PC-3 (cell line): ENCODE measurements around the gene THSD7A. TPM values are rescaled to one million over a fixed set of nuclear protein-coding genes. Genes with fewer than 3 reads are reported as not detected.

Experiments used
- ATAC-seq: fragments of 200-7000 bp; cut with Tn5 transposase; 2 replicates; pipeline ENCODE4 v1.9.1; 2020; ENCODE audit warnings: mild to moderate bottlenecking, moderate library complexity
- BruUV-seq: library from RNA; stranded (reverse); fragments of 400-500 nt; replicated peaks from 2 replicates; lab custom pipeline; 2021; lab: Mats Ljungman, UMichigan
- CTCF ChIA-PET: fragments of 300-600 bp; sonication (Branson Sonifier 250); formaldehyde crosslinking; loops from one replicate; lab custom pipeline; 2022; ENCODE audit warnings: antibody characterized with exemption; lab: Charles Lee
- POLR2A ChIA-PET: fragments of 300-600 bp; sonication (Branson Sonifier 250); formaldehyde crosslinking; loops from one replicate; lab custom pipeline; 2022; ENCODE audit warnings: antibody characterized with exemption; ENCODE audit not compliant: unreplicated experiment; lab: Charles Lee
- DNase-seq: peaks from one replicate; pipeline ENCODE4 v3.0.0-alpha.2; 2015
- H2AFZ ChIP-seq: fragments of 300-600 bp; sonication (generic); 2 replicates; pipeline ENCODE4 v1.6.0; 2016; ENCODE audit warnings: antibody characterized with exemption, low read length
- H3F3A ChIP-seq: fragments of 300-600 bp; sonication (generic); one replicate; pipeline ENCODE4 v1.6.0; 2017; ENCODE audit warnings: antibody characterized with exemption, low read length, control low read depth, mild to moderate bottlenecking; ENCODE audit not compliant: unreplicated experiment
- H3K27ac ChIP-seq: fragments of 300-600 bp; sonication (generic); 2 replicates; pipeline ENCODE4 v1.5.1; 2016; ENCODE audit warnings: mild to moderate bottlenecking, low read length
- H3K27me3 ChIP-seq: fragments of 300-600 bp; sonication (generic); 2 replicates; pipeline ENCODE4 v1.6.1; 2016; ENCODE audit warnings: low read length, mixed read lengths
- H3K36me3 ChIP-seq: fragments of 300-600 bp; sonication (generic); 2 replicates; pipeline ENCODE4 v1.6.1; 2016; ENCODE audit warnings: low read depth, mixed run types, low read length, mixed read lengths
- H3K4me1 ChIP-seq: fragments of 300-600 bp; sonication (generic); 2 replicates; pipeline ENCODE4 v1.5.1; 2016; ENCODE audit warnings: low read length; ENCODE audit not compliant: insufficient read depth
- H3K4me2 ChIP-seq: fragments of 300-600 bp; sonication (generic); 2 replicates; pipeline ENCODE4 v1.6.0; 2016; ENCODE audit warnings: low read length
- H3K4me3 ChIP-seq: fragments of 300-600 bp; sonication (generic); 2 replicates; pipeline ENCODE4 v1.5.1; 2016; ENCODE audit warnings: mild to moderate bottlenecking, low read length, mixed read lengths
- H3K79me2 ChIP-seq: fragments of 300-600 bp; sonication (generic); 2 replicates; pipeline ENCODE4 v1.6.1; 2017; ENCODE audit warnings: low read length, mixed read lengths
- H3K9ac ChIP-seq: fragments of 300-600 bp; sonication (generic); 2 replicates; pipeline ENCODE4 v1.6.0; 2016; ENCODE audit warnings: mild to moderate bottlenecking, low read length
- H3K9me2 ChIP-seq: fragments of 300-600 bp; sonication (generic); replicated peaks from 2 replicates; pipeline ENCODE4 v1.6.1; 2016; ENCODE audit warnings: mixed run types, low read length, mixed read lengths
- H3K9me3 ChIP-seq: fragments of 300-600 bp; sonication (generic); 2 replicates; pipeline ENCODE4 v1.6.1; 2016; ENCODE audit warnings: low read length, mixed read lengths
- H4K20me1 ChIP-seq: fragments of 300-600 bp; sonication (generic); 2 replicates; pipeline ENCODE4 v1.6.1; 2016; ENCODE audit warnings: low read length, mixed read lengths
- CTCF ChIP-seq: fragments of 300-600 bp; sonication (generic); conservative IDR thresholded peaks from 2 replicates; pipeline ENCODE4 v1.5.1; 2017; ENCODE audit warnings: antibody characterized with exemption, low read depth, mild to moderate bottlenecking, low read length
- EZH2 ChIP-seq: fragments of 300-600 bp; sonication (generic); IDR thresholded peaks from one replicate; pipeline ENCODE4 v1.6.1; 2017; ENCODE audit warnings: antibody characterized with exemption, mild to moderate bottlenecking, low read length; ENCODE audit not compliant: unreplicated experiment
- EZH2phosphoT487 ChIP-seq: fragments of 300-600 bp; sonication (generic); IDR thresholded peaks from 2 replicates; pipeline ENCODE4 v1.6.1; 2018; ENCODE audit warnings: mild to moderate bottlenecking, antibody characterized with exemption, low read length, borderline replicate concordance
- intact Hi-C: fragments of 100-400 bp; cut with micrococcal nuclease; formaldehyde crosslinking; loops from 2 replicates; pipeline ENCODE4 v1.9.0; 2023
- total RNA-seq: library from RNA; depleted of rRNA; stranded (reverse); fragments of >200 nt; gene quantifications from 2 replicates; pipeline ENCODE4 v1.2.3, GENCODE V29; 2014

Gene THSD7A
- total RNA-seq, 1 experiment from 2014 or later = 0.04 TPM

- Histone ChIP-seq H3K4me2 (no peak overlapping the region), H3K79me2 (no peaks in the 10 kb centered on the region), H3K4me3 (no peak overlapping the region), H4K20me1 (no peaks in the 10 kb centered on the region), H3K9me2 (no peaks in the 10 kb centered on the region), H3K9me3 (no peaks in the 10 kb centered on the region), H3K27ac (no peak overlapping the region), H3K27me3 (0 out of 2 replicates have a peak, but pooled peaks cover 12% of the 10 kb centered on the region), H3K4me1 (no peaks in the 10 kb centered on the region), H2AFZ (no peak overlapping the region), H3F3A (no peaks in the 10 kb centered on the region), H3K9ac (no peak overlapping the region), H3K36me3 (no peaks in the 10 kb centered on the region)
- no peak for DNase-seq
- TF ChIP-seq EZH2 = no peak
- no peak for TF ChIP-seq CTCF
- TF ChIP-seq EZH2phosphoT487 = no peak
- BruUV-seq = no TSS peak
- CTCF ChIA-PET = no interaction called here
- POLR2A ChIA-PET = no interaction called here
- no peak for ATAC-seq
- intact Hi-C loops = loop anchor here (10.0 kb wide), 1 partner anchor 1118 kb away; no protein-coding TSS in a partner anchor
These were observed 455.5 kb downstream of the THSD7A start for GRCh38 chr7:11376529-11376928.

- Histone ChIP-seq H3K27me3 (0 out of 2 replicates have a peak, but pooled peaks cover 12% of the 10 kb centered on the region), H3K9ac (no peak overlapping the region), H3K9me2 (no peaks in the 10 kb centered on the region), H3K4me3 (no peak overlapping the region), H3K9me3 (no peaks in the 10 kb centered on the region), H3K4me1 (no peaks in the 10 kb centered on the region), H3K4me2 (no peak overlapping the region), H4K20me1 (no peaks in the 10 kb centered on the region), H2AFZ (no peak overlapping the region), H3K36me3 (no peaks in the 10 kb centered on the region), H3K79me2 (no peaks in the 10 kb centered on the region), H3K27ac (no peak overlapping the region), H3F3A (no peaks in the 10 kb centered on the region)
- POLR2A ChIA-PET = no interaction called here
- BruUV-seq = no TSS peak
- TF ChIP-seq CTCF (no peak), EZH2phosphoT487 (no peak), EZH2 (no peak)
- intact Hi-C loops = loop anchor here (5.0 to 10.0 kb wide), 4 partner anchors 53 to 1120 kb away; partner anchors contain the start of gene THSD7A
- CTCF ChIA-PET = interaction anchor here (0.7 kb wide), 1 partner anchor 1108 kb away, joined by 5 read pairs; no protein-coding TSS in a partner anchor
- DNase-seq (no peak), ATAC-seq (no peak)
These were observed 457.4 kb downstream of the THSD7A start for GRCh38 chr7:11374629-11375028.

- peak; percentile 54 for DNase-seq
These were observed 458.4 kb downstream of the THSD7A start for GRCh38 chr7:11373546-11374142.

More at GRCh38 chr7:11373546-11374142, 458.4 kb downstream of the THSD7A start:
- Histone ChIP-seq H2AFZ (no peak overlapping the region), H3K27me3 (0 out of 2 replicates have a peak, but pooled peaks cover 12% of the 10 kb centered on the region), H4K20me1 (no peaks in the 10 kb centered on the region), H3K4me1 (no peaks in the 10 kb centered on the region), H3K79me2 (no peaks in the 10 kb centered on the region), H3K9me3 (no peaks in the 10 kb centered on the region), H3F3A (no peaks in the 10 kb centered on the region), H3K27ac (no peak overlapping the region), H3K36me3 (no peaks in the 10 kb centered on the region), H3K9me2 (no peaks in the 10 kb centered on the region), H3K9ac (no peak overlapping the region), H3K4me3 (no peak overlapping the region), H3K4me2 (no peak overlapping the region)
- CTCF ChIA-PET = no interaction called here
- POLR2A ChIA-PET = no interaction called here
- ATAC-seq = peak; percentile 62; the same call in 1 of the 2 replicates
- no peak for TF ChIP-seq EZH2
- TF ChIP-seq EZH2phosphoT487 = no peak
- peak; percentile 75 for TF ChIP-seq CTCF
- intact Hi-C loops = loop anchor here (2.0 to 10.0 kb wide), 5 partner anchors 54 to 1121 kb away; partner anchors contain the start of gene THSD7A
- no TSS peak for BruUV-seq
